CD4-positive, alpha-beta T cell treated with Interleukin-6 at 100 ng/mL for 8 hours (primary cell): ENCODE results near the gene PLXNB3.
A peak's percentile ranks its signal among the peaks of the same experiment; 100 is the strongest.
"Not testable (repeated sequence)": the region's sequence is repeated elsewhere in the genome, so short reads cannot be mapped to it uniquely, and the experiment has no call there.

Experiments
- DNase-seq: peaks from one replicate; pipeline ENCODE4 v3.0.0-alpha.2; 2020; ENCODE audit warnings: mixed read lengths, low spot score

The PLXNB3 gene

DNA sequence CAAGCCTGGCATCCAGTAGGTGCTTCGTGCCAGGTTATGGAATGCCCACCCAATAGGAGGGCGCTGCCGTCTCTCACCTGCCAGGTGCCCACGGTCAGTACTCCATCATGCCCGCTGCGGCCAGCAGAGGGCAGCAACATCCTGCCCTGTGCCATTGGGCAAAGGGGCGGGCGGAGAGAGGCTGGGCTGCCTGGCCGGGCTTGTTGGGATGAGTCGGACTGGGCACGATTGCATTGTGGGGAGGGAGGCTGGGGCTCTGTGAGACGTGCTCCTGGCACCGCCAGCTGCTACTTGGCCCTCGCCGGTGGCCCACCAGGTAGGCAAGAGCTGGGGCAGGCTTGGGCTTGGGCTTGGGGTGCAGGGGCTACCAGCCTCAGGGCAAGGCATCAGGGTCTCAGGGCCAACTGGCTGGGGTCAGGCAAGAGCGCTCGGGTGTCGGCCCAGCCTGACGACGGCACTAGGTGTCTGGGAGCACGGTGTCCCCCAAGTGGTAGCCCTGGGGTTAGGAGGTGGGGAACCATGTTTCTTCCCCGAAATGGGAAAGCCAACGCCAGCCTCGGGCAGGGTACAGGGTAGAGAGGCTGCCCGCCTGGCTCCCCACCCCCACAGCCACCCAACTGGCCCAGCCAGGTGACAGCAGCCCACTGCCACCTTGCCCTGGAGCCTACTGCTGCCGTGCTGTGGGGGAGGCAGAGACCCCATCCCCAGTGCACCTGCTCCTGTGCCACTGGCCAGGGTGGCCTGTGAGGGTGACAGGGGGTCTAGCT, at the start of gene PLXNB3:
Gene PLXNB3 (plus strand): TSS at position 261 of the 767 bp plus-strand sequence. CDS start 1,287 bp downstream, outside the sequence.
- peak; percentile 76 for DNase-seq

DNA sequence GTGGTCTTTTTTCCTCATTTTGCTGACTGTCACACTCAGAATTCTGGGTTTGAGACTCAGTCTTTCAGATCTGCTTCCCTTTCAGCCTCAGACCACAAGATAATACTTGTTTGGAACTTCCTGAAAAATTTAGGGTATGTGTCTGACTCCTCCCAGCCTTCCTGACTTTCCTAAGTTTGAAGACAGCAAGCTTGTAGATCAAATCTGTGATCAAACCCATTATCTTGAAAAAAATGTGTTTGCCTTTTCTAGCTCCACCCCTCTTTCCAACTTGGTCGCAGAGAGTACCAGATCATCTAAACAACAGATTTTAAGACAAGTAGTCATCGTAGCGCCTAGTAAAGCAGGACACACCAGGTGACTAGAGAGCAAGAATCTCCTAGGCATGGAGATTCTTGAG, 49.8 kb upstream of the PLXNB3 start:
- DNase-seq: no peak

GRCh38 chrX:153717445-153717844, 46.6 kb upstream of the PLXNB3 start:
- no peak for DNase-seq

DNA sequence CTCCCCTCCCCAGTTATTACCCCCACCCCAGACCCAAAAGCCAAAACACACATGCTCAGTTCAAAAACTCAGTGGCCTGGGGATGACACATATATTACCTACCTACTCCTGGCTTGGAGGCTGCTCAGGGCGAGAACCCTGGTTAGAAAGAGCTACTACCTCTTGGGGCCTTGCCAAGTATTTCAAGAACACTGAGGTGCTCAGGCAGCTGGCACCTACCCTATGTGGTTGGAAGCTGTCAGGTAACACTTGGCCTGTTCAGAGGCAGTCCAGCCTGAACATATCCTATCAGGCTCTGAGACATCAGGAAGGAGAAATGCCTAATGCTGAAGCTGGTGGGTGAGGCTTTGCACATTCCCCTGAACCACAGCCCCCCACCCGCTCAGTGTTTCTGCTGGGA, 44.8 kb upstream of the PLXNB3 start:
- no peak for DNase-seq

DNA sequence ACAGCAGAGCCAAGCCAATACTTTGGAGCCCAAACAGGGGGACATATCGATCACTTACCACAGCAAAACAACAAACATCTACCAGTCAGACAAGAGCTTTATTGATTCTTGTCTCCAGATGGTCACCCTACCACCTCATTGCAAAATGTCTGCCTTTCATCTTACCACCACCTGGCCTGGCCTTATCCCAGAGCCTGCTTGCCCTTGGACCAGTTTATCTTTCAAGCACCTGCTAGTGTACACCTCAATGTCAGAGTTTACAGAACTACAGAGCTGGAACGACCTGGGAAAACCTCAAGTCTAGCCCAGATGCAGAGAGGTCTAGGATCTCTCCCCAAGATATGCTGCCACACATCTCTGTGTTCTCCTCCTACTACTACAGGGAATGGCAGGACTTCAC, 44.3 kb upstream of the PLXNB3 start:
- no peak for DNase-seq

DNA sequence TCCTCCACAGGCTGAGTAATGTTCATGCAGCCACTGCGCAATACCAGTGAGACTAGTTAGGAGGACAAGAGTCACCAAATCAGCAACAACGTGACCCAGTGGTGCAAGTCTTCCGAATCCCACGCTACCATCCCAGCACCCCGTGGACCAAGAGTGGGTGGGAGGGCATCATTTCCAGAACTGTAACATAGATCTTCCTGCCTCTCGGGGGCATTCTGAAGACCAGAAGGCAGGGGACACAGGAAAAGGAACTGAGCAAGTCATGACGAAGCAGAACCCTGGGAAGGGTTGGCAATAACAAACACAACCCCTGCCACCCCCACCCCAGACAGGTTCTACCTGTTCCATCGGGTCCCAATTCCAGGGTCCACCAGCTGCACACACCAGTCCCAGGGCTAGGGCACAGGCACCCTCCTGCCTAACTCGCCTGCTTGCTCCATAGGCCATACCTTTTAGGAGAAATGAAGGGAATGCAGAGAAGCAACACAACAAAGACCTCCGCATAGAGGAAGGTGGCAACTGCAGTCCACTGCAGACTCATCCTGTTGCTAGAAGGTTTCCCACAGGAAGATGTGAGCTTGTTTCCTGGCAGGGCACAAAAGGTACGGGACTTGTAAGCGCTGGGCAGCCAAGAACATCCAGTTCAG, 41.2 kb upstream of the PLXNB3 start:
- no peak for DNase-seq

DNA sequence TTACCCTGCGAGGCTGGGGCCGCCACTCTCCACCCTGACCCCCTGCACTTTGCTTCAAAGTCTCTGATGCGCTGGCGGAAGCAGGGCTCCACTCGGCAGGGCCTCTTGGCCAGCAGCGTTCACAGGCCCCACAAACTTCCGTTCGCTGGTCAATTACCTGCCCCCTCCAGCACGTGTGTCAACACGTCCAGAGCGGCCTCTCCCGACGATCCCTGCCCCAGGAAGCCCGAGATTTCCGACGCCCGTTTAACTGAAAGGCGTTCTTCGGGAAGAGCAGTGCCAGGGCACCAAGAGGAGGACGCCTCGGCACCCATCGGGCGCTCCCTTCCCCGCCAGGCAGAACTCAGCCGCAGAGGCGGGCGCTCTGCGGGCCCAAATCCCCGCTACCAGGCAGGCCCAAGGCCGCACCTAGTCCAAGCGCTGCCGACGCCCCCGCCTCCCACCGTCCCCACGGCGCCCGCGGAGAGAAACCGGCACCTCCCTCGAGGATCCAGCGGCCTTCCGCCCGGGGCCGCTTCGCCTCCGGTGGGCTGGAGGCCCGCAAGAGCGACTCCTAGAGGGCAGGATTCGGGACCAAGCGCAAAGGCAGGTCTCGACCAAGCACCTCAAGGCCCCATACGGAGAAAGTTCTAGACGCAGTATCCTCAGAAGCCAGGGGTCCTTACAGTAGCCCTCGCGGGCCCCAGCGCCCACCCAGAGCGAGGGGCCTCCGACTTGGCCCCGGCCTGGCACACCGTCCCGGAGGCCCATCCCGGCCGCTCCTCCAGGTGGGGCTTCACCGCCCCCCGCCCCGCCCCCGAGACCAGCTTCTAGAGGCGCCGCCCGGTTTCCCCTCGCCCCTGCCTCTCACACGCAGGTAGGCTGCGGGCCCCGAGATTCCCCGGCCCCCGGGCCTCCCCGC, 40.4 kb upstream of the PLXNB3 start:
- DNase-seq: peak; percentile 30

- DNase-seq: peak; percentile 88
Observed at GRCh38 chrX:153724252-153725038, 39.6 kb upstream of the PLXNB3 start, which contains the start of the genes ABCD1 and BCAP31. Gene ABCD1, plus strand, starts transcription at chrX:153724856. Its CDS starts 411 bp downstream, at chrX:153725267. Gene BCAP31, minus strand, starts transcription at chrX:153724387. Its CDS starts 1,143 bp downstream, at chrX:153723244.

DNA sequence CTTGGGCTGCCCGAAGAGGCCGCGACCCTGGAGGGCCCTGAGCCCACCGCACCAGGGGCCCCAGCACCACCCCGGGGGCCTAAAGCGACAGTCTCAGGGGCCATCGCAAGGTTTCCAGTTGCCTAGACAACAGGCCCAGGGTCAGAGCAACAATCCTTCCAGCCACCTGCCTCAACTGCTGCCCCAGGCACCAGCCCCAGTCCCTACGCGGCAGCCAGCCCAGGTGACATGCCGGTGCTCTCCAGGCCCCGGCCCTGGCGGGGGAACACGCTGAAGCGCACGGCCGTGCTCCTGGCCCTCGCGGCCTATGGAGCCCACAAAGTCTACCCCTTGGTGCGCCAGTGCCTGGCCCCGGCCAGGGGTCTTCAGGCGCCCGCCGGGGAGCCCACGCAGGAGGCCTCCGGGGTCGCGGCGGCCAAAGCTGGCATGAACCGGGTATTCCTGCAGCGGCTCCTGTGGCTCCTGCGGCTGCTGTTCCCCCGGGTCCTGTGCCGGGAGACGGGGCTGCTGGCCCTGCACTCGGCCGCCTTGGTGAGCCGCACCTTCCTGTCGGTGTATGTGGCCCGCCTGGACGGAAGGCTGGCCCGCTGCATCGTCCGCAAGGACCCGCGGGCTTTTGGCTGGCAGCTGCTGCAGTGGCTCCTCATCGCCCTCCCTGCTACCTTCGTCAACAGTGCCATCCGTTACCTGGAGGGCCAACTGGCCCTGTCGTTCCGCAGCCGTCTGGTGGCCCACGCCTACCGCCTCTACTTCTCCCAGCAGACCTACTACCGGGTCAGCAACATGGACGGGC, 38.8 kb upstream of the PLXNB3 start:
- no peak for DNase-seq

DNA sequence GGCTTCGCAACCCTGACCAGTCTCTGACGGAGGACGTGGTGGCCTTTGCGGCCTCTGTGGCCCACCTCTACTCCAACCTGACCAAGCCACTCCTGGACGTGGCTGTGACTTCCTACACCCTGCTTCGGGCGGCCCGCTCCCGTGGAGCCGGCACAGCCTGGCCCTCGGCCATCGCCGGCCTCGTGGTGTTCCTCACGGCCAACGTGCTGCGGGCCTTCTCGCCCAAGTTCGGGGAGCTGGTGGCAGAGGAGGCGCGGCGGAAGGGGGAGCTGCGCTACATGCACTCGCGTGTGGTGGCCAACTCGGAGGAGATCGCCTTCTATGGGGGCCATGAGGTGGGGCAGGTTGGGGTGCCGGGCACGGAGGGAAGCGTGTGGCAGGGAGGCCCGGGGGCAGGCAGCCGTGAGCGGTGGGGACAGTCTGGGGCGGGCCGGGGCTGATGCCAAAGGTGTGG, 38.2 kb upstream of the PLXNB3 start:
- DNase-seq: no peak

DNA sequence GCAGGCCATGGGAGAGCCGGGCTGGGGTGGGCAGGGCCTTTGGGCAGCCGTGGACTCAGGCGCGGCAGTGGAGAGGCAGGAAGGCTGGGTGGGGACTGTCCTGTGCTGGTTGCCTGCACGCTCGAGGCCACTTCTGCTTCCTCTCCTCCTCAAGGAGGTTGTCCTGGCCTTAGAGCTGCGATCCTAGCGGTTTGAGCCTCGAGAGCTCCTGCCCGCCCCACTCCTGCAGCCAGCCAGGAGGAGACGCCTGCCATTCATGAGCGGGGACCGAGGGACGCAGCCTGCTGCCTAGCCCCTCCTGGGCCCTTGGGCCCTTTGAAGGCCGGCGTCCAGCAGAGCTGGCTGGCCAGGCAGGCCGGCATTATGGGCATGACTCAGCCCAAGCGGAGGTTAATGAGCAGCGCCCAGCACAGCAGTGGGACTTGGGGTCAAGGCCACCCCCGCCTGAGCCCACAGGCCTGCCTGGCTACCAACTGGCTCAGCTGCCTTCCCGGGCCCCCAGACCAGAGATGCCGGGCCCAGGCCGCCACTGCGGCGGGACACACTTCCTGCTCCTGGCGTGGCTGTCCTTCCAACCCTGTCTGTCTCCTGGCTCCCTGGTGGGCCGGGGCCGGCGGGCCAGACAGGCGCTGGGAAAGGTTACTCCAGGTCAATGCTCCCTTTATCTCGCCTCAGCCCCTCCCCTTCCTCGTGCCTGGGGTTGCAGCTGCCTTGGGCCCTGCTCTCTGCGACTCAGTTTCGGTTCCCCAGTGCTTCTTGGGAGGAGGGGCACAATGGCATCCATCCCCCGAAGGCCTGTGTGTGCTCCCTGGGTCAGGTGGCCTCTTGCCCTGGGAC, 37.5 kb upstream of the PLXNB3 start:
- peak; percentile 49 for DNase-seq

DNA sequence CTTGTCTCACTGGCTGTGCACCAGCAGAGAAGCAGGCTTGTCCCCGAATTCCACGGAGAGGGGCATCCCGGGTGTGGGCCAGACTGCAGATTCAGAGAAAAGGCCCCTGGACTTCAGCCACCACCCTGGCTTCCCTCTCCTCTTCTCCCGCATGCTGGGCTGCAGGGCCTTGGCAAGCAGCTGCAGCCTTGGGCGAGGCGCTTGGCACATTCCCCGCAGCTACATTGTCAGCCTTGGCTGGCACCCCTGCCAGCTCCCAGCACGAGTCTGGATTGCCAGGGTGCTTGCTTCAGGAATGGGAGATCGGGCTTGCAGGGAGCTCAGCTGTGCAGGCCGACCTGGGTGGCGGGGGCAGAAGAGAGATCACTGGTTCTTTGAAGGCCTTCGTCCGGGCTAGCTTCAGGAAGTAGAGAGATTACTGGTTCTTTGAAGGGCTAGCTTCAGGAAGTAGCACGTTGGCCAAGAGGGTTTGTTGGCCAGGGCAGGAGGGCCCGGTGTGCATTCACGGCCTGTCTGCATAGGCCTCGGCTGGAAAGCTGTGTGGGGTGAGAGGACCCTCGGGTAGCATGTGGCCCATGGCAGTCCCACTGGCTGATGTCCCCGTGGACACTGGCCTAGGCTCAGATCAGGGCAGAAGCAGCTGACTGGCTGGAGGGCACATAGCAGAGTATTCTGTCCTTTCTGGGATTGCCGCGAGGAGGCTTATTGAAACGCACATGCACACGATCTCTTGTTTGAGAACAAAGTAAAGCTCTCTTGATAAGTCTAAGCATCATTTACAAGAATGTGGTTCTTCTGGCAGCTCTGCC, 36.7 kb upstream of the PLXNB3 start:
- no peak for DNase-seq

- no peak for DNase-seq
Observed at GRCh38 chrX:153728095-153728494, 36.0 kb upstream of the PLXNB3 start.

DNA sequence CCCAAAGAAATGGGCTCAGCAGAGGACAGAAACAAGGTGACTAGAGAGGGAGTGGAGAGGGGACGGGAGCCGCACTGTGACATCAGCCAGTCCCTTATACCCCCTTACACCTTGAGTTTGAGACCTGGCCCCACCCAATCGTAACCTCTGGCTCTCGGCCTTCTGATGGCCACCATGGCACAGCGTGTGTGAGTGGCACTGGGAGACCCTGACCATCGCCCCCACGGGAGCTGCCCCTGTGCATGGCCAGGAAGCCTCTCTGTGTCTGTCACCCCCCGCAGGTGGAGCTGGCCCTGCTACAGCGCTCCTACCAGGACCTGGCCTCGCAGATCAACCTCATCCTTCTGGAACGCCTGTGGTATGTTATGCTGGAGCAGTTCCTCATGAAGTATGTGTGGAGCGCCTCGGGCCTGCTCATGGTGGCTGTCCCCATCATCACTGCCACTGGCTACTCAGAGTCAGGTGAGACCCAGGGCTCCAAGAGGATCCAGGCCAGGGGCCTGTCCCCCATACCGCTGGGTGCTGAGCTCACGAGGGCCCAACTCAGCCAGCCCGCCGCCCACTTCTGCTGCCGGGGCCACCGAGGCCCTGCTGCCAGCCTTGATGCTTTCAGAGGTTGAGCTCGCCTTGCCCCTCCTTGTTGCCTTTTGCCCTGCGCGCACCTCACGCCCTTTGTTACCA, 35.0 kb upstream of the PLXNB3 start:
- no peak for DNase-seq

DNA sequence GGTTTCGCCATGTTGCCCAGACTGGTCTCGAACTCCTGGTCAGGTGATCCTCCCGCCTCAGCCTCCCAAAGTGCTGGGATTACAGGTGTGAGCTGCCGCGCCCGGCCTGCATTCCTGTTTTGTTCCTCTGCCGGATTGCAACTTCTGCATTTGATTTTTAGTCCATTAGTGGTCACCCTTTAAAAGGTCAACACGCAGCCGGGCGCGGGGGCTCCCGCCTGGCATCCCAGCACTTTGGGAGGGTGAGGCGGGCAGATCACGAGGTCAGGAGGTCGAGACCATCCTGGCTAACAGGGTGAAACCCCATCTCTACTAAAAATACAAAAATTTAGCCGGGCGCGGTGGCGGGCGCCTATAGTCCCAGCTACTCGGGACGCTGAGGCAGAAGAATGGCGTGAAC, 33.9 kb upstream of the PLXNB3 start:
- DNase-seq: not testable (repeated sequence)

DNA sequence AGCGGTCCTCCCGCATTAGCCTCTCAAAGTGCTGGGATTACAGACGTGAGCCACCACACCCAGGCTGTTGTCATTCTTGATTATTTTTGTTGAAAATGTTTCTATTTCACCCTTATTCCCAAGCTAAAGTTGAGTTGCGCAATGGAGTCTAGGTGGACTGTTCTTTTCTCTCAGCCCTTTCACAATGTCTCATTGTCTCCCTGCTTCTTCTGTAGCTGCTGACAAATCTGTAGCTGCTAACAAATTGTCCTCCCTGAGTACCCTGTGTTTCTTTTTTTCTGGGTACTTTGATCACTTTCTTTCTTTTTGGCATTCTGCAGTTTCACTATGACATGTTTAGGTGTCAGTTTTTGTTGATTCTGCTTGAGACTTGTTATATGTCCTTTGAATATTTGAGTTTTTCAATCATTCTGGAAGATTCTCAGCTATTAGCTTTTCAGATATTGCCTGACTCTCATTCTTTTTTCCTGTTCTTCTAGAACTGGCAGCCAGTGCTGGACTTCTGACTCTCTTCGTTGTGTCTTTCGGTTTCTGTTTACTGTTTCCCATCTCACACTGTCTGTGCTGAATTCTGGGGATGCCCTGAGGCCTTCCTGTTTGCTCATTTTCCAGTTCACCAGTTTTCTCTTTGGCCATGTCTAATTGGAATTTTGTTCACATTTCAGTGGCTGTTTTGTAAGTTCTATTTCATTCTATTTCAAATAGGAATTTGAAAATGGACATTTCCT, 32.8 kb upstream of the PLXNB3 start:
- DNase-seq: no peak

GRCh38 chrX:153731845-153732215, 32.2 kb upstream of the PLXNB3 start:
- no peak for DNase-seq

GRCh38 chrX:153732401-153732800, 31.6 kb upstream of the PLXNB3 start:
- no peak for DNase-seq
